Fibroblast of skin of back (primary cell): ENCODE measurements around the gene OR2M5. TPM values are rescaled to one million over a fixed set of nuclear protein-coding genes. Genes with fewer than 3 reads are reported as not detected.

Source experiments
- DNase-seq: peaks from one replicate; pipeline ENCODE4 v3.0.0-alpha.2; 2013
- polyA plus RNA-seq, 2 experiments: library from polyadenylated mRNA; unstranded; fragments of 120-200 nt; gene quantifications; one replicate each; pipeline ENCODE4 v1.2.1, GENCODE V29; 2013; ENCODE audit not compliant: insufficient read length in 2 of 2

Gene OR2M5, protein sequence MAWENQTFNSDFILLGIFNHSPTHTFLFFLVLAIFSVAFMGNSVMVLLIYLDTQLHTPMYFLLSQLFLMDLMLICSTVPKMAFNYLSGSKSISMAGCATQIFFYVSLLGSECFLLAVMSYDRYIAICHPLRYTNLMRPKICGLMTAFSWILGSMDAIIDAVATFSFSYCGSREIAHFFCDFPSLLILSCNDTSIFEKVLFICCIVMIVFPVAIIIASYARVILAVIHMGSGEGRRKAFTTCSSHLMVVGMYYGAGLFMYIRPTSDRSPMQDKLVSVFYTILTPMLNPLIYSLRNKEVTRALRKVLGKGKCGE
- polyA plus RNA-seq (2013, experiment 1 of 2; ENCODE audit: insufficient read length) = not detected
- polyA plus RNA-seq (2013, experiment 2 of 2; ENCODE audit: insufficient read length) = not detected

DNA sequence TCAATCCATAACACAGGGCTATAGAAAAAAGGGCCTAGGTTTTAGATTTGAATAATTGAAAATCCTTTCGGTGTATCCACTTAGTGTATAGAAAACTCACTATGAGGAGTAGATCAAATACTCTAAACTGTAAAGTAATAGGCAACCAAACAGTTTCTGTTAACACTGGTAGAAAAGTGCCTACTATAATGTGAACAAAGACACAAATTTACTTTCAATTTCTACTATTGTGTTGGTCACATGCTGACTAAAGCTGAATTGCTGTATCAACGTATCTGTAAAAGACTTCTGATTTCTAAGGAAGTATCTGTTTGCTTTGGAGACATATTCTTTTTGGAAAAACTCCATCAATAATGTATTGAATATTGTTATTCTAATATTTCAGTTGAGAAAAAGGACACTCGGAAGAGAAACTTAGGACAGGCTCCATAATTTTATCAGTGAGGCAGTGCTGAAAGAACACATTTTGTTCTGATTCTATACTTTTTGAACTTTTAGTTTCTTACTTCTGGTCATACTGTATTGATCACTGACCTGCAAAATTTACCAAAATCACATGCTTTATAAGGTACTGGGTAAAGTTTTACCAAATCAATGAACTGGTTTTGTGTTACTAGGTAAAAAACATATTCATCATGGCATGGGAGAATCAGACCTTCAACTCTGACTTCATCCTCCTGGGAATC, at the start of gene OR2M5:
OR2M5 (plus strand) TSS at position 636 of the 686 bp plus-strand sequence; CDS start at position 636, 0 bp downstream.
- DNase-seq = no peak

- DNase-seq = no peak
Measured at GRCh38 chr1:248098529-248098928, 46.4 kb upstream of the OR2M5 start.

- no peak for DNase-seq
Measured at GRCh38 chr1:248102847-248103246, 42.1 kb upstream of the OR2M5 start.

GRCh38 chr1:248111157-248111556, 33.8 kb upstream of the OR2M5 start:
- DNase-seq = no peak

GRCh38 chr1:248114890-248115289, 30.1 kb upstream of the OR2M5 start:
- peak; percentile 1 for DNase-seq

DNA sequence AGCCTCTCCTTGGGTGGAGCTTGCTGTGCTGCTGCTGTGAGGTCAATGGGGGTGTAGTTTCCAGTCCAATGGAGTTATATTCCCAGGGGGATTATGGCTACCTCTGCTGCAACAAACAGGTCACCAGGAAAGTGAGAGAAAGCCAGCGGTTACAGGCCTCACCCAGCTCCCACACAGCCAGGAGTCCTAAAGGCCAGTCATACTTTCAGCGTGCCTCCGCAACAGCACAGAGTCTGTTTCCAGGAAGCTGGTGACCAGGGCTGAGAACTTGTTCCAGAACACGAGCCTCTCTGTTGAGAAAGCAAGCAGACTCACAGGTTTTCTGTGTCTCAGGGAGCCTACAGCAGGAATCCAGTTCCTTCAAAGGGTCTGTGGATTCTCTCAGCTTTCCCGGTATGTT, 17.3 kb upstream of the OR2M5 start:
- no peak for DNase-seq

DNA sequence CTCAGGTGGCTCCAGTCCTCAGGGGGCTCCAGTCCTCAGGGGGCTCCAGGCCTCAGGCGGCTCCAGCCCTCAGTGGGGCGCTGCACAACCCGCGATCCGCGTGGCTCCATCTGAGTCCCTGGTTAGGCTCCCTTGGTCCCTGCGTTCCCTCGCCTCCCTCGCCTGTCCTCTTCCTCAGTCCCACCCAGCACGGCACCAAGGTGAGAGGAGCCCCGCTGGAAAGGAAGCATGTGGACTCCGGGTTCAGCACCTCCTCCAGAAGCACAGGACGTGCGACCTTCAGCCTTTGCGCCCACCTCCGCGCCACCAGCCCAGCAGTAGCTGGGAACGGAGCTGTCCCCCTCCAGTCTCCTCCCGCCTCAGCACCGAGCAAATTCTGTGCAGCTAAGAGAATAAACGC, 8.1 kb upstream of the OR2M5 start:
- DNase-seq = no peak

- DNase-seq = peak; percentile 46
Measured at GRCh38 chr1:248140846-248141245, 4.1 kb upstream of the OR2M5 start.

GRCh38 chr1:248143311-248143710, 1.6 kb upstream of the OR2M5 start:
- DNase-seq = peak; percentile 7

GRCh38 chr1:248152056-248152827, 7.3 kb downstream of the OR2M5 start:
- DNase-seq = no peak

- DNase-seq = no peak
Measured at GRCh38 chr1:248155927-248156326, 11.0 kb downstream of the OR2M5 start.

- no peak for DNase-seq
Measured at GRCh38 chr1:248158758-248159157, 13.8 kb downstream of the OR2M5 start.

- DNase-seq = no peak
Measured at GRCh38 chr1:248164031-248164430, 19.1 kb downstream of the OR2M5 start.

DNA sequence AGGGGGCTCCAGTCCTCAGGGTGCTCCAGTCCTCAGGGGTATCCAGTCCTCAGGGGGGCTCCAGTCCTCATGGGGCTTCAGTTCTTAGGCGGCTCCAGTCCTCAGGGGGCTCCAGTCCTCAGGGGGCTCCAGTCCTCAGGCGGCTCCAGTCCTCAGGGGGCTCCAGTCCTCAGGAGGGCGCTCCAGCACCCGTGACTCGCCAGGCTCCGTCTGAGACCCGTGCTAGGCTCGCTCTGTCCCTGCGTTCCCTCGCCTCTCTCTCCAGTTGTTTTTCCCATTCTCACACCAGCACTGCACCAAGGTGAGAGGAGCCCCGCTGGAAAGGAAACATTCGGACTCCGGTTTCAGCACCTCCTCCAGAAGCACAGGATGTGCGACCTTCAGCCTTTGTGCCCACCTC, 20.2 kb downstream of the OR2M5 start:
- no peak for DNase-seq

DNA sequence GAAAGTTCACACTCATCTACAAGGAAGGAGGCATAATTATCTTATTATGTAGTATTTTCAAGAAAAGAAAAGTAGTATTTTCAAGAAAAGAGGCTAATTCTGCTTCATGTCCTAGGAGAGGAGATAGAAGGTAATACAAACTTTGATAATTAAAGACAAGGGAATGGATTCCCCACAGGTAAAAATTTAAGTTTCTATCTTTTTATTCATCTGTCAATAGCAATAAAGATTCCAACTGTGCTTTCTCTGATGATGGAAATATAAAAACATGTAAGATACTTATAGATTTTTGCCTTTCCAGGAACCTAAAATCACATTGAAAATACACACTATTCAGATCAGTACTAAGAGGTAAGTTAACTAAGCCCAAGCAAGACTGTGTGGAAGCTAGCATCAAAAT, 29.6 kb downstream of the OR2M5 start, which contains the start of gene OR2M2:
OR2M2 (plus strand) TSS at position 301 of the 400 bp plus-strand sequence. CDS start 5,165 bp downstream, outside the sequence.
- no peak for DNase-seq

- no peak for DNase-seq
Measured at GRCh38 chr1:248183996-248184395, 39.0 kb downstream of the OR2M5 start.

GRCh38 chr1:248187363-248187762, 42.4 kb downstream of the OR2M5 start:
- no peak for DNase-seq

- DNase-seq = no peak
Measured at GRCh38 chr1:248189026-248189425, 44.1 kb downstream of the OR2M5 start.

DNA sequence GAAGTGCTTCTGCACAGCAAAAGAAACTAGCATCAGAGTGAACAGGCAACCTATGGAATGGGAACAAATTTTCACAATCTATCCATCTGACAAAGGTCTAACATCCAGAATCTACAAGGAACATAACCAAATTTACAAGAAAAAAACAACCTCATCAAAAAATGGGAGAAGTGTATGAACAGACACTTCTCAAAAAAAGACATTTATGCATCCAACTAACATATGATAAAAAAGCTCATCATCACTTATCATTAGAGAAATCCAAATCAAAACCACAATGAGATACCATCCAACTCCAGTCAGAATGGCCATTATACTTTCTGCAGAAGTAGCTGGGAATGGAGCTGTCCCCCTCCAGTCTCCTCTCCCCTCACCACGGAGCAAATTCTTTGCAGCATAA, 49.2 kb downstream of the OR2M5 start:
- DNase-seq = no peak
